Epithelial cell of proximal tubule (primary cell): ENCODE measurements around the gene C1orf21. TPM values are rescaled to one million over a fixed set of nuclear protein-coding genes. Genes with fewer than 3 reads are reported as not detected.

Source experiments
- DNase-seq: peaks from one replicate; pipeline ENCODE4 v3.0.0-alpha.2; 2011; ENCODE audit warnings: low read depth
- H3K4me3 ChIP-seq: 2 replicates; pipeline ENCODE4 v1.5.1; 2011; ENCODE audit warnings: low read depth, mild to moderate bottlenecking, low read length
- total RNA-seq: library from RNA; depleted of rRNA; stranded (reverse); fragments of >200 nt; gene quantifications from 2 replicates; pipeline ENCODE4 v1.2.3, GENCODE V29; 2015
- TF ChIP-seq, protein P1 (sequence below): conservative IDR thresholded peaks from 2 replicates; pipeline ENCODE4 v1.5.1; 2012; ENCODE audit warnings: low read depth, mild to moderate bottlenecking, low read length

C1orf21 gene
- total RNA-seq, 1 donor from 2014 or later: 2.3 TPM

DNA sequence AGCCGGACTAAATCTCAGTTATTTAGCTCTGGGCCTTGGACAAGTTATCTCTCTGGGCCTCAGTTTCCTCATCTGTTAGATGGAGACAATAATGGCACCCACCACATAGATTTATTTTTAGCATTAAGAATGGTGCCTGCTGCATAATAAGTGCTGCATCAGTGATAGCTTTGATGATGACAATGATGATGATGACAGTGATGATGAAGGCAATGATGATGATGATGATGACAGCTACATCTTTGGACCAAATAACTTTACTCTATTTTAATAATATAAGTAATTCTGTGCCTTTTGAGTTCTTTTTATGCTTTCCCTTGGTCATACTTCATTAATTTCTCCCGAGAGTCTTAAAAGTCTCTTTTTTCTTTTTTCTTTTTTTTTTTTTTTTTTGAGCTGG lies 143.4 kb downstream of the C1orf21 start:
- H3K4me3 ChIP-seq: no peak overlapping the region
- no peak for DNase-seq
- TF ChIP-seq, protein P1, sequence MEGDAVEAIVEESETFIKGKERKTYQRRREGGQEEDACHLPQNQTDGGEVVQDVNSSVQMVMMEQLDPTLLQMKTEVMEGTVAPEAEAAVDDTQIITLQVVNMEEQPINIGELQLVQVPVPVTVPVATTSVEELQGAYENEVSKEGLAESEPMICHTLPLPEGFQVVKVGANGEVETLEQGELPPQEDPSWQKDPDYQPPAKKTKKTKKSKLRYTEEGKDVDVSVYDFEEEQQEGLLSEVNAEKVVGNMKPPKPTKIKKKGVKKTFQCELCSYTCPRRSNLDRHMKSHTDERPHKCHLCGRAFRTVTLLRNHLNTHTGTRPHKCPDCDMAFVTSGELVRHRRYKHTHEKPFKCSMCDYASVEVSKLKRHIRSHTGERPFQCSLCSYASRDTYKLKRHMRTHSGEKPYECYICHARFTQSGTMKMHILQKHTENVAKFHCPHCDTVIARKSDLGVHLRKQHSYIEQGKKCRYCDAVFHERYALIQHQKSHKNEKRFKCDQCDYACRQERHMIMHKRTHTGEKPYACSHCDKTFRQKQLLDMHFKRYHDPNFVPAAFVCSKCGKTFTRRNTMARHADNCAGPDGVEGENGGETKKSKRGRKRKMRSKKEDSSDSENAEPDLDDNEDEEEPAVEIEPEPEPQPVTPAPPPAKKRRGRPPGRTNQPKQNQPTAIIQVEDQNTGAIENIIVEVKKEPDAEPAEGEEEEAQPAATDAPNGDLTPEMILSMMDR: no peak

DNA sequence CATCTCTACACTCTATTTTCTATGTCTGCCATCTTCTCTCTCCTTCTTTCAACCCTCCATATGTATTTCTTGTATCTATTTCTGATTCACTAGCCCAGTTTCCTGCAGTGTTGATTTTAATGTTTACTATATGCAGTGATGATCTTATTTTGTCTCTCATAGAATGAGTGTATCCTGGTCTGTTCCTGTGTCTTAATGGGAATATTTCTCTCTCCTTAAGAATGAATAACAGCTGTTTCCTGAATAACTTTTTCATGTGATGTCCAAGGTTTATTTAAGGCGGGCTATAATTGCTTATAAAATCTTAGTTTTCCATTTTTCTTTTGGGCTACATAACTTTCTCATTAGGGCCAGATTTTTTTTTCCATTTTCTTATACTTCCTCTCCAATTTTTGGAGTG lies 144.5 kb downstream of the C1orf21 start:
- no peak for DNase-seq
- TF ChIP-seq, protein P1: no peak
- H3K4me3 ChIP-seq: no peak overlapping the region

DNA sequence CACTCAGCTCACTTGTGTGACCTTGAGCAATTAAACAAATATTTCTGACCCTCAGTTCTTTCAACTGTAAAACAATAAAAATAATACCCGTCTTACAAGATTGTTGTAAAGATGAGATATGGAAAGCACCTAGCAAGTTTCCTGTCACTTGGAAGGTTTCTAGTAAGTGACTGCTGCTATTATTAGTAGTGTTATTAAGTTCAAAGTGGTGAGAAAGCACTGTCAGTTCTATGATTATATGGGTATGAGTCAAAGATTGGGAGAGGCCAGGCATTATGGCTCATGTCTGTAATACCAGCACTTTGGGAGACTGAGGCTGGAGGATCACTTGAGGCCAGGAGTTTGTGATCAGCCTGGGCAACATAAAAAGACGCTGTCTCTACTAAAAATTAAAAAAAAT lies 145.4 kb downstream of the C1orf21 start:
- no peak for DNase-seq
- TF ChIP-seq, protein P1: no peak
- no peak overlapping the region for H3K4me3 ChIP-seq

DNA sequence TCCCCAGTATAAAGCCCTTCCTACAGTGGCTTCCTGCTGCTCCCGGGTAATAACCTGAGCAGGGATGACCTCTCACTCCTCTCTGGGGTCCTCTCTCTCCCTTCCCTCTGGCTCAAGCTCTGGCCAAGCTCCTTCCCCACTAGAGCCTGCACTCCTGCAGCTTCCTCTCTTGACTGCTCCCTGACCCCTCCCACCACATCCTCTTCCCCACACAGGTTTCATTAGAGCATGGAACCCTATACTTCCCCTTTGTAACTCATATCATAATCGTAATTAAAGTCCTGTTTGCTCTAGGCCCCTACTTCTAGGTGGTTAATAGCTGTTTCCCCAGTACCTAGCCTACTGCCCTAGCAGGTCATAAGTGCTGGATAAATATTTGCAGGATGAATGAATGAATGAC lies 146.2 kb downstream of the C1orf21 start:
- TF ChIP-seq, protein P1: no peak
- H3K4me3 ChIP-seq: no peak overlapping the region
- DNase-seq: no peak

DNA sequence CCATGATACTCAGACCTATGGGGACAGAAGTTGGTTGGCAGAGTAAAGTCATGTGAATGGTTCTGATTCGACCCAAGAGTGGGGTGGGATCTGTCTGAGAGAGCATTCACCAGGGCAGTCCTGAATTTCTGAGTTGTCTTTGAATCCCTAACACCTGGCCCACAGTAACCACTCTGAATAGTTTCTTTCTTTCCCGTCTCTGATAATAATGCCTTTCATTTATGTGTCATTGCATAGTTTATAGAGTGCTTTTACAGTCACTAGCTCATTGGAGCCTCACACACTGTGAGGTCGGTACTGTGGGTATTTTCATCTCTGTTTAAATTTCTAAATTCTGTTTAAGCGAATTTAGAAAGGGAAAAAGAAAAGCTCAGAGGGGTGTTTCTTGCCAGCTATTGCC lies 147.1 kb downstream of the C1orf21 start:
- TF ChIP-seq, protein P1: no peak
- H3K4me3 ChIP-seq: no peak overlapping the region
- DNase-seq: no peak

DNA sequence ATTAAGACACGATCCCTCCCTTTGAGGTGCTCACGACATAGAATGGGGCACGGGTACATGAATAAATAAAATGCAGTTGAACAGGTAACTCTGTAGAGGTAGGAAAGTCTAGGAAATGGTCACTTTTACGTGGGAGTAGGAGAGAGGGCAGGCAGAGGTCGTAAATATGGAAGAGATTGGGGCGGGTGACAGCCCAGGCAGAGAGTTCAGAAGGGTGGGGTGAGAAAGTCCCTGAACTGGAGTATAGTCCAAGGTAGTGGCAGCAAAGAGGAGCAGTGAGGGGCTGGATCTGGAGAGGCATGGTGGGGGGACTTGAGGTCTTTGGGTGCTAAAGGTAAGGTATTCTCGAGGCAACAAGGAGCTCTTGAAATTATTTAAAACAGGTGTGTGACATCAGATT lies 147.9 kb downstream of the C1orf21 start:
- TF ChIP-seq, protein P1: no peak
- DNase-seq: no peak
- no peak overlapping the region for H3K4me3 ChIP-seq

DNA sequence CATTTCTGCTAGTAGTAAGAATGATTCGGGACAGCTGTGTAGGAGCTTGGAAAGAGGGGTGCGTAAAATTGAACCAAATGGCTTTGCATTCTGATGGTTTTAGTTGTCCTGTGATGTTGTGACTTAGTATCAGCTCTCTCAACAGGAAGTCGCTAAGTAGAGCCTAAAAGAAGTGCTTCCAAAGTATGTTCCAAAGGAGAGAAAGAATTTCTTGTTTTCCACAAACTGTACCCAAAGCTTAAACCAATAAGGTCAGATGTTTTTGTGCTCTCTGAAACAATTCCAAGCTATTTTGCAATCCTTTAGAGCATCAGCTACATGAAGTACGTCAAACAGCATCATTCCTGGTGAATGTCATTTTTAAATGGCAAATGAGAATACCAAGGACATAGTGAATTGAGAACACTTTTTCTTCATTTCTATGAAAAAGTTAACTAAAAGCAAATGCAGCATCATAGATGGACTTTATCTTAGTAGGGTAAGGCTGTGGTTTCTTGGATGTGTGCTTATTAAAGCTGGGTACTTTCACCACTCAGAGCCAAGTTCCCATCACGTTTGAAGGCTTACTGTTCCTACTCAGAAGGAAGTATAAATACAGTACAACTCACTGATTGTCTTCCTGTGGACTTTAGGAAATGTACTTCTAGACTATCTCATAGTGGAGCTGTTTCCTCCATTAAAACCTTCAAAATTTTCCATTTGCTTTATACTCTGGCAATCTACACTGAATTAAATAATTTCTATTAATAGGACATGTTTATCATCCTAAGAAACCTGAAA lies 148.6 kb downstream of the C1orf21 start:
- no peak for DNase-seq
- TF ChIP-seq, protein P1: no peak
- H3K4me3 ChIP-seq: no peak overlapping the region
